ENCODE results near the gene CD93. TPM values are rescaled to one million over a fixed set of nuclear protein-coding genes. Genes with fewer than 3 reads are reported as not detected.

Gene CD93
- total RNA-seq, 1 donor from 2014 or later: 0.30 TPM

- DNase-seq (ENCODE audit: low read depth): no peak
Observed at GRCh38 chr20:23035731-23036130, 50.4 kb downstream of the CD93 start.

- no peak for DNase-seq (ENCODE audit: low read depth)
Observed at GRCh38 chr20:23034721-23035671, 51.1 kb downstream of the CD93 start, which contains the start of gene SSTR4. Gene SSTR4, plus strand, starts transcription at chr20:23035312. Its CDS starts 172 bp downstream, at chr20:23035484.

- no peak for DNase-seq (ENCODE audit: low read depth)
Observed at GRCh38 chr20:23033918-23034317, 52.2 kb downstream of the CD93 start.

GRCh38 chr20:23032750-23033078, 53.4 kb downstream of the CD93 start:
- DNase-seq (ENCODE audit: low read depth): no peak

- DNase-seq (ENCODE audit: low read depth): no peak
Observed at GRCh38 chr20:23032056-23032749, 53.9 kb downstream of the CD93 start.

GRCh38 chr20:23031346-23031745, 54.8 kb downstream of the CD93 start:
- DNase-seq (ENCODE audit: low read depth): no peak

Other genes starting within 250 kb of the CD93 start
- gene SSTR4, start 51.0 kb downstream of the CD93 start, total RNA-seq: not detected in 2 replicates
- 0.99 and 2.4 TPM in 2 replicates for gene THBD, start 36.7 kb downstream of the CD93 start, total RNA-seq

Measured in renal cortical epithelial cell (primary cell).